Transverse colon (tissue), 3 donors: ENCODE measurements around the gene TMPRSS11B.

Experiments
- EP300 ChIP-seq: sonication (generic); formaldehyde crosslinking; IDR thresholded peaks from one replicate; pipeline ENCODE4 v1.6.1; 2017; ENCODE audit warnings: antibody characterized with exemption, low read depth
- POLR2A ChIP-seq: fragments of 450-650 bp; IDR thresholded peaks from one replicate; pipeline ENCODE4 v1.6.1; 2016; ENCODE audit warnings: antibody characterized with exemption, mild to moderate bottlenecking, moderate library complexity
- TF ChIP-seq, protein P1 (sequence below), 5 experiments: fragments of 200-600 bp in 3 of 5; fragments of 450-650 bp in 2 of 5; sonication (generic) in 3 of 5; IDR thresholded peaks; 1 replicate in 2 of 5; 2 replicates in 3 of 5; pipeline ENCODE4 v1.5.1; 2016 to 2017; ENCODE audit warnings: antibody characterized with exemption in 5 of 5, inconsistent platforms in 3 of 5, mild to moderate bottlenecking in 2 of 5, moderate library complexity in 1 of 5

DNA sequence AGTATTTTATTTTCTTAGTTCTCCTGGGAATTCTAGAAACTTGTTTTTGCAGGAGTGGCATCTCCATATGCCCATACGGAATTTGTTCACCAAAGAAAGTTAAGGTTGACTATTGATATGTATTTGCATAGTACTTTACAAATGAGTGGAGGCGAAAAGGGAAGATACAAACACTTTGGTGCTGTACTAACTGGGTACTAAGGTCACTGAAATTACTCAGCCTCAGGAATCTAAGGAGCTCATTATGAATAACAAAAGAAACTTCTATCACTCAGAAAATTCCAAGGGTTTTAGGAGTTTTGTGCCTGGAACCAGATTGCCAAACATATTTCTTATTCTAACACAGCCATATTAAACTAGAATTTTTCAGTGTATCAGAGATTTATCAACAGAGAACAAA lies 27.4 kb upstream of the TMPRSS11B start:
- TF ChIP-seq POLR2A: no peak
- TF ChIP-seq, protein P1, sequence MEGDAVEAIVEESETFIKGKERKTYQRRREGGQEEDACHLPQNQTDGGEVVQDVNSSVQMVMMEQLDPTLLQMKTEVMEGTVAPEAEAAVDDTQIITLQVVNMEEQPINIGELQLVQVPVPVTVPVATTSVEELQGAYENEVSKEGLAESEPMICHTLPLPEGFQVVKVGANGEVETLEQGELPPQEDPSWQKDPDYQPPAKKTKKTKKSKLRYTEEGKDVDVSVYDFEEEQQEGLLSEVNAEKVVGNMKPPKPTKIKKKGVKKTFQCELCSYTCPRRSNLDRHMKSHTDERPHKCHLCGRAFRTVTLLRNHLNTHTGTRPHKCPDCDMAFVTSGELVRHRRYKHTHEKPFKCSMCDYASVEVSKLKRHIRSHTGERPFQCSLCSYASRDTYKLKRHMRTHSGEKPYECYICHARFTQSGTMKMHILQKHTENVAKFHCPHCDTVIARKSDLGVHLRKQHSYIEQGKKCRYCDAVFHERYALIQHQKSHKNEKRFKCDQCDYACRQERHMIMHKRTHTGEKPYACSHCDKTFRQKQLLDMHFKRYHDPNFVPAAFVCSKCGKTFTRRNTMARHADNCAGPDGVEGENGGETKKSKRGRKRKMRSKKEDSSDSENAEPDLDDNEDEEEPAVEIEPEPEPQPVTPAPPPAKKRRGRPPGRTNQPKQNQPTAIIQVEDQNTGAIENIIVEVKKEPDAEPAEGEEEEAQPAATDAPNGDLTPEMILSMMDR (IDR thresholded peaks at IDR 0.05): no peak
- TF ChIP-seq EP300: no peak
